ENCODE data around the gene CCDC18. TPM values are rescaled to one million over a fixed set of nuclear protein-coding genes. Genes with fewer than 3 reads are reported as not detected.
"Not testable (repeated sequence)": the region's sequence is repeated elsewhere in the genome, so short reads cannot be mapped to it uniquely, and the experiment has no call there.

The CCDC18 gene
- polyA plus RNA-seq, 4 donors: 8.5 to 12.6 (median 10.0) TPM

DNA sequence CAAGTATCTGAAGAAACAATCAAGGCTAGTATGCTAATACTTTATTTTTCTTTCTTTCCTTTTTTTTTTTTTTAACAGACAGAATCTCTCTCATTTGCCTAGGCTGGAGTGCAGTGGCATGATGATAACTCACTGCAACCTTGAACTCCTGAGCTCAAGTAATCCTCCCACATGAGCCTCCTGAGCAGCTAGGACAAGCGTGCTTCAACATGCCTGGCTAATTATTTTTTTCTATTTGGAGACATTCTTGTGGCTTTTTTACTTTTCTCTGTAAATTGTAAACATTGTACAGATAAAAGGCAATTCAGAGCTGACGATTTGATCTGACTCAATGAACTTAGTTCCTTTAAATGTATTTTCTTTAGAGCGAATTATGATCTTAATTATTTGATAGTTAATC, 41.4 kb downstream of the CCDC18 start:
- no peak for DNase-seq (ENCODE audit: low read depth in 4 of 4, low spot score in 2 of 4)

DNA sequence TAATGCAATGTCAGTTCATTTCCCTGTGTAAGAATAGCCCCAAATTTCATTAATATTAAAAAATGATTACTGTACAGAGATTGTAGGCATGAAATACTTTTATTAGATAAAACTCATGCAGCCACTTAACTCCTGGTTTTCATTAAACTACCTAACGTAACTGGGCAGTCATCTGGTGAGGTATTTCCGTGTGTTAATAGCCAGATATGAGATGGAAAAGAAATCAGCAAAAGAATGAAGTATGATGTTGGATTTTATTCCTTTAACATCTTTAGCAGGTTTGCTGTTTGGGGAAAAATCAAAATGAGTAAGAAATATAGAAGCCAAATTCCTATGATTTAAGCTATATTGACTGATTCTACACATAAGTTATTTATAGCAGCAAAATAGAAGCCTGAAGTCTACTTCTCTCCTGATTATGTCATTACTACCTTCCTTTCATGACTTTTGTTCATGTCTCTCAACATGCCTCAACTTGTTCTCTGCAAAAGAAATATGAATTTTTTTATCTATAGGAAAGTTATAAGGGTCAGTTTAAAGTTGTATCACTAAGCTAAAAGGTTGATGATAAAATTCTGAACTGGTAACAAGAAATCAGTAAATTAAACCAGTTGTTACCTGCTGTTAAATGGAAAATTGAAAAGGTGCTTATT, 42.6 kb downstream of the CCDC18 start:
- no peak for DNase-seq (ENCODE audit: low read depth in 4 of 4, low spot score in 2 of 4)

DNA sequence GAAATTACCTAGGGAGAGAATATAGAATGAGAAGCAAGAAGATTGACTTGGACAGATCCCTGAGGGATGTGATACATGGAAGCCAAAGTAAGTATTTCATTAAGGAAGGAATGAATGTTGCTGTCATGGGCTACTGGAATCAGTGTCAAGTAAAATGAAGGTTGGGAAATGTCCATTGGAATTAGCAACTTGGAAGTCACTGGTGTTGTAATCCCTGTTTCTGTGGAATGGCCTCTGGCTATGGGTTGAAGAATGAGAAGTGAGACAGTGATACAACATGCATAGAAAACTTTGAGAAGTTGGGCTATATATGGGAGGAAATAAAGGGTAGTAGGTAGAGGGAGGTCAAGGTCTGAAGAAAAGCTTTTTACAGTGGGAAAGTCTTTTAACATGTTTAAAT, 54.7 kb downstream of the CCDC18 start:
- no peak for DNase-seq (ENCODE audit: low read depth in 4 of 4, low spot score in 2 of 4)

DNA sequence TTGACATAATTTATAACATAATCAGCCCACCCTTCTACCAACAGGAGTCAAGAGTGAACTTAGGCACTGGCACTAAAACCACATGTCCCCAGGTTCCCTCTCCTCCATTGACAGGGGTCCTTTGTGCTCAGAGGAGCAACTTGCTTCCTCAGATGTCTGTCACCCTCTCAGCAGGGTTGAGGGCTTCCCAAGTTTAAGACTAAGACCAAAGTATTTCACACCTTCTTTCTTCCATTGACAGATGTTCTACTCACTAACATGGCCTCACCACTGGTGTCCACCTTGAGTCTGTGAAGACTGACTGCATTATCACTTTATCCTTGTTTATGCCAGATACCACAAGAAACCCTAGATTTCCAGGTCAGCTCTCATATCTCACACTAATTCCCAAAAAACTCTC, 56.5 kb downstream of the CCDC18 start:
- no peak for DNase-seq (ENCODE audit: low read depth in 4 of 4, low spot score in 2 of 4)

DNA sequence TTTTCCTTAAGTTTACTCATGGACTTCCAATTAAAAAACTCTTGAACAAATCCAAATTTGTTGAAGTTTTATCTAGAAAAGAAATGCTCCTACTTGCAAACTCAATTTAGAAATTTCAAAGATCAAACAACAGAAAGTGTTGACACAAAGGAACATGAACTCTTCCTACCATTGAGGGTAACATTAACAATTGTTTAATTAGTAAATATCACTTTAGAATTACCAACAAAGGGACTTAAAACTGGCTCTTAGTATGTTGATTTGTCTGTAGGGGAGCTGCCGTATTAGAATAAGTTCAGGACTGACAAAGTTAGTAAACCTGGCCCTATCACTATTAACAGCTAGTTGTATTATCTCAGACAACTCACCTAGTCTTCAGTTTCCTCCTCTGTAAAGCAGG, 57.9 kb downstream of the CCDC18 start:
- DNase-seq (ENCODE audit: low read depth in 4 of 4, low spot score in 2 of 4): no peak

DNA sequence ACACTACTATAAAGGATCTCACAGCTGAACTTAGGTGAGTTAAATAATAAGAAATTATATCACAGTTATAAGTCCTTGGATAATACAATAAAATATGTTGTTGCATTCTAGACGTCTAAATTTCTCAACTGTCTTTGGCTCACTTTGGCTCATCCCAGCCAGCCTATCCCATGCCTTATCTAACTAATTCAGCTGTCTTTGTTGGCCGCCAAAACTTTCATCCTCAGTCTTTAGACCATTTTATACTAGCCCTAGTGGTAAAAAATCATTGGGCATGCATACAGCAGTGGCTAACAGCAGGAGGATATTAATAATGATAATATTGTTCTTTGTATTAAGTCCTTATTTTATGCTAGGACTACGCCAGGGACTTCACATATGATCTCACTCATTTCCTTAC, 59.3 kb downstream of the CCDC18 start:
- DNase-seq (ENCODE audit: low read depth in 4 of 4, low spot score in 2 of 4): no peak

DNA sequence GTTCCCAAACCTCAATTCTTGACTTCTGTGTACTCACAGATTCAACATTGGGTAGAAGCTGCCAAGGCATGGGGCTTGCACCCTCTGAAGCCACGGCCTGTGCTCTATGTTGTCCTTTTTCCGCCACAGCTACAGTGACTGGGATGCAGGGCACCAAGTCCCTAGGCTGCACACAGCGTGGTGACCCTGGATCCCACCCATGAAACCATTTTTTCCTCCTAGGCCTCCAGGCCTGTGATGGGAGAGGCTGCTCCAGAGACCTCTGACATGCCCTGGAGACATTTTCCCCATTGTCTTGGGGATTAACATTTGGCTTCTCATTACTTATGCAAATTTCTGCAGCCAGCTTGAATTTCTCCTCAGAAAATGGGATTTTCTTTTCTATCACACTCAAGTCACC, 62.7 kb downstream of the CCDC18 start:
- not testable (repeated sequence) for DNase-seq (ENCODE audit: low read depth in 4 of 4, low spot score in 2 of 4)

DNA sequence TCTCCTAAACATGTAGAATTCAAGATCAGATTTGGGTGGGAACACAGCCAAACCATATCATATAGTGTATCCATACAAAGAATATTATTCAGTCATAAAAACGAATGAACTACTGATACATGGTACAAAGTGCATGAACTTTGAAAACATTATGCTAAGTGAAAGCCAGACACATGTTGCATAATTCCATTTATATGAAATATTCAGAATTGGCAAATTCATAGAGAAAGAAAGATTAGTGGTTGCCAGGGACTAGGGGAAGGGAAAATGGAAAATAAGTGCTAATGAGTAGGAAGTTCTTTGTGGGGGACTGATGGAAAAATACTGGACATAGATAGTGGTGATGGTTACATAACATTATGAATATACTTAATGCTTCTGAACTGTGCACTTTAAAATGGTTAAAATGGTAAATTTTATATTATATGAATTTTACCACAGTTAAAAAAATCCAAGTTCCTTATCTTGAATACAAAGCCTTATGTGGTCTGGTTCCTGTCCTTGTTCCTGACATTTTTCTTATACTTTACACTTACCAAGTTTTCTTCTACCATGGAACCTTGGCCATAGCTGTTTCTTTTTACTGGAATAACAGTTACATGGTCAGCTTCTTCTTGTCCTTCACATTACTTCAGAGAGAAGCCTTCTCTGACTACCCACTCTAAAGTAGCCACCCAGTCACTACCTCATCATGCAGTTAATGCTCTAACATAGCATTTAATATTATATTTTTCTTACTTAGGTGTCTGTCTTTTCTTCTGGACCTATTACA, 64.0 kb downstream of the CCDC18 start:
- DNase-seq (ENCODE audit: low read depth in 4 of 4, low spot score in 2 of 4): no peak

DNA sequence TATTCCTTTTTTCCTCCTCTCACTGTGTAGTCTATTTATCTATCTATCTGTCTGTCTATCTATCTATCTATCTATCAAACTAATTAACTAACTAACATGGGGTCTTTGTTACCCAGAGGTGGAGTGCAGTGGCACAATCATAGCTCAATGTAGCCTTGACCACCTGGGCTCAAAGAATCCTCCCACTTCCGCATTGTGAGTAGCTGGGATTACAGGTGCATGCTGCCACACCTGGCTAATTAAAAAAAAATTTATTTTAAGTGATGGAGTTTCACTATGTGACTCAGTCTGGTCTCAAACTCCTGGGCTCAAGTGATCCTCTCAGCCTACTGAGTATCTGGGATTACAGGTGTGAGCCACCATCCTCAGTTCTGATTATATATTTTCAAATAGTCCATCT, 71.4 kb downstream of the CCDC18 start:
- no peak for DNase-seq (ENCODE audit: low read depth in 4 of 4, low spot score in 2 of 4)

DNA sequence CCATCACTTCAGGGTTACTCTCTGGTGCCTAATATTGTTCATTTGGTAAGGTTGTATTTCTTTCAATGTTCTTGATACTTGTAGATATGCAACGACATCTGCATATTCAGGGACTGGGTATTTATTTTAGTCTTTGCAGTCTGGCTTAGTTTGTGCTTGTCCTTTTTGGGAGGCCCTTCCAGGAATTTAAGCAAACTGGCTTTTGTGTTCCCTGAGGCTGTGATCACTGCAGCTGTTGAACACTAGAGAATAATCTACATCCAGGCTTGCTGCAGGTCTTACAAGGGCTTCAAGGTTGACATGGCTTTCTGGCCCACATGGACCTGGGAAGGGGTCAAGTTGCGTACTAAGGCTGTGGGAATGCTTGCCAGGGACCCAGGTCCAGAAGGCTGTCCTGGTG, 72.1 kb downstream of the CCDC18 start:
- DNase-seq (ENCODE audit: low read depth in 4 of 4, low spot score in 2 of 4): no peak

DNA sequence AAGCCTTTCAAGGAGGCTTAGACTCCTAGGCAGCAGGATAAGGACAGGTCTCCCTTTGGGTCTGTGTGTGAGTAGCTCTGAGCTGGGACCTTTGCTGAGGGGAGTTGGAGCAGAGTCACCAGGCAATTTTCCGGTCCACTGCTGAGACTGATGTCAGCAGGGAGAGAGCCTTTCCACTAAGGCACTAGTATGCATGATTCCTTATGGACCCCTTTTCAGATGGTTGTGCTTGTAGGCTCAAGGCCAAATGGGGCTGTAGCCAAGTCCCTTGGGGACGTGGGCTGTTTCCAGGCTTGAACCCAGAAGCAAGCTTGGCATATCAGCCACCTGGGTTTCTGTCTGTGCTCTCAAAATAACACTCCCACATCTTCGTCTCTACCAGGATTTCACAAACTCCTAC, 73.0 kb downstream of the CCDC18 start:
- no peak for DNase-seq (ENCODE audit: low read depth in 4 of 4, low spot score in 2 of 4)

DNA sequence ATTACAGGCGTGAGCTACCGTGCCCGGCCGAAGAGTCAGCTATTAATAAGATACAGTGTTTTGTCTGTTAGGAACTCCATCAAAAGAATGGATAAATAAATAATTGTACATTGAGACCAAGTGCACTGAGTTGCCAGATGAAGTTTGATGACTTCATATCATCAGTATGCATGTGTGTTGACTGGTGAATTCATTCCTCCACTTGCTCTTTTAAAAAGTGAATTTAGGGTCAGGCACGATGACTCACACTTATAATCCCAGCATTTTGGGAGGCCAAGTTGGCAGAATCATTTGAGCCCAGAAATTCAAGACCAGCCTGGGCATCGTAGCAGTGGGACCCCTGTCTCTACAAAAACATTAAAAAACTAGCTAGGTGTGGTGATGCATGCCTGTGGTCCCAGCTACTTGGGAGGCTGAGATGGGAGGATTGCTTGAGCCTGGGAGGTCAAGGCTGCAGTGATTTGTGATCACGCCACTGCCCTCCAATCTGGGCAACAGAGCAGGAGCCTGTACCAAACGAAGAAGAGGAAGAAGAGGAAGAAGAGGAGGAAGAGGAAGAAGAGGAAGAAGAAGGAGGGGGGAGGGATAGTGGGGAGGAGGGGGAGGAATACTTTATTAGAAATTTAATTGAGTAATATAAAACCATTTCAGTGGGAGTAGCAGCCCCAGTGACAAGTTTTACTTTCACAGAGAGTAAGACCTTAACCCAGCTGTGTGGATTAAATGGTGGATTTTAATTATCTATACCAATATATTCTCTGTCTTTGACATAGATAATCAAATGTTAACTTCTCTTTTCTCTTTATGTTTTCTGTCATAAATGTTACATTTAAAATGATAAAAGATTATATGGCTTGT, 74.9 kb downstream of the CCDC18 start:
- no peak for DNase-seq (ENCODE audit: low read depth in 4 of 4, low spot score in 2 of 4)

DNA sequence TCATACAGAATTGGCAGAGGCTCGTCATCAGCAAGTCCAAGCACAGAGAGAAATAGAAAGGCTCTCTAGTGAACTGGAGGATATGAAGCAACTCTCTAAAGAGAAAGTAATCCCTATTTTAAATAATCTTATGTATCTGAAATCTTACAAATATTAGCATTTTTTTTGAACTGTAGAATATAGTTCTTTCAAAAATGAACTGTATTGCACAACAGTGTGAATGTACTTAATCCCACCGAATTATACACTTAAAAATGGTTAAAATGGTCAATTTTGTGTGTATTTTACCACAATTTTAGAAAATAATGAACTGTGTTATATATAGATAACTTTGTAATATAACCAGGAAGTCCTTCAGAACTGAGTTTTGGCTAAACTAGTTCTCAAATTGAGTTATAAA, 75.9 kb downstream of the CCDC18 start:
- no peak for DNase-seq (ENCODE audit: low read depth in 4 of 4, low spot score in 2 of 4)

DNA sequence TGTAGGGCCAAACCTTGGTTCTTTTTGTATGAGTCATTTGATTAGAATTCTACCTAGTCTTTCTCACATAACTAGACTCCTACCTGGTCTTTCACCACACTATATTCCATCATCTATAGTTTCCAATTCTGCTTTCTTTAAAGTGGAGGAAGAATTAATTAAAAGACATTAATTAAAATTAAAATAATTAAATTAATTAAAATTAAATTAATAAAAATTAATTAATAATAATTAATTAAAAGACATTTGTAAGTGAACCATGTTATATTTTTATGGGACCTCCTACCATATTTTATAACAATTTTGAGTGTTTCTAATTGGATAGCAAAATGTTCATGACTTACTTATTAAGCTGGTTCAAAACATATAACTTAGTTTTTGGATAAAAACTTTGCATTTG, 77.4 kb downstream of the CCDC18 start:
- DNase-seq (ENCODE audit: low read depth in 4 of 4, low spot score in 2 of 4): no peak

DNA sequence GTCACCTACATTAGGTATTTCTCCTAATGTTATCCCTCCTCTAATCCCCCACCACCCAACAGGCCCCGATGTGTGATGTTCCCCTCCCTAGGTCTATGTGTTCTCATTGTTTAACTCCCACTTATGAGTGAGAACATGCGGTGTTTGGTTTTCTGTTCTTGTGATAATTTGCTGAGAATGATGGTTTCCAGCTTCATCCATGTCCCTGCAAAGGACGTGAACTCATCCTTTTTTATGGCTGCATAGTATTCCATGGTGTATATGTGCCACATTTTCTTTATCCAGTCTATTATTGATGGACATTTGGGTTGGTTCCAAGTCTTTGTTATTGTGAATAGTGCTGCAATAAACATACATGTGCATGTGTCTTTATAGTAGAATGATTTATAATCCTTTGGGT, 80.2 kb downstream of the CCDC18 start:
- not testable (repeated sequence) for DNase-seq (ENCODE audit: low read depth in 4 of 4, low spot score in 2 of 4)

DNA sequence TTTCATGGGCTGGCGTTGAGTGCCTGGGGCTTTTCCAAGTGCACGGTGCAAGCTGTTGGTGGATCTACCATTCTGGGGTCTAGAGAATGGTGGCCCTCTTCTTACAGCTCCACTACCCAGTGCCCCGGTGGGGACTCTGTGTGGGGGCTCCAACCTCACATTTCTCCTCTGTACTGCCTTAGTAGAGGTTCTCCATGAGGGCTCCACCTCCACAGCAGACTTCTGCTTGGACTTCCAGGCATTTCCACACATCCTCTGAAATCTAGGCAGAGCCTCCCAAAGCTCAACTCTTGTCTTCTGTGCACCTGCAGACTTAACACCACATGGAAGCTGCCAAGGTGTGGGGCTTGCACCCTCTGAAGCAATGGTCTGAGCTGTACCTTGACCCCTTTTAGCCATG, 82.1 kb downstream of the CCDC18 start:
- no peak for DNase-seq (ENCODE audit: low read depth in 4 of 4, low spot score in 2 of 4)

DNA sequence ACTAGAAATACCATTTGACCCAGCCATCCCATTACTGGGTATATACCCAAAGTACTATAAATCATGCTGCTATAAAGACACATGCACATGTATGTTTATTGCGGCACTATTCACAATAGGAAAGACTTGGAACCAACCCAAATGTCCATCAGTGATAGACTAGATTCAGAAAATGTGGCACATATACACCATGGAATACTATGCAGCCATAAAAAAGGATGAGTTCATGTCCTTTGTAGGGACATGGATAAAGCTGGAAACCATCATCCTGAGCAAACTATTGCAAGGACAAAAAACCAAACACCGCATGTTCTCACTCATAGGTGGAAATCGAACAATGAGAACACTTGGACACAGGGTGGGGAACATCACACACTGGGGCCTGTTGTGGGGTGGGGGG, 88.4 kb downstream of the CCDC18 start:
- not testable (repeated sequence) for DNase-seq (ENCODE audit: low read depth in 4 of 4, low spot score in 2 of 4)

DNA sequence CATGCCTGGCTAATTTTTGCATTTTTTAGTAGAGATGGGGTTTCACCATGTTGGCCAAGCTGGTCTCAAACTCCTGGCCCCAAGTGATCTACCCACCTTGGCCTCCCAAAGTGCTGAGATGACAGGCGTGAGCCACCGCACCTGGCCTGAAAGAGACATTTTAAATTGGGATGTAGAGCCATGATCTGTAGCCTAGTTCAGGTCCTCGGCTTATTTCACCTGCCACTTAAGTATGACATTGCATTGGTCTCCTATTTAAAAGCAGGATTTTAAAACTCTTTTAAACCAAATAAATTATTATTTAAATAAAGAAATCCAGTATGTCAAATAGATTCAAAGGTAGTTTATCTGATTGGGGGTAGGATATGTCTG, 94.7 kb downstream of the CCDC18 start:
- not testable (repeated sequence) for DNase-seq (ENCODE audit: low read depth in 4 of 4, low spot score in 2 of 4)

DNA sequence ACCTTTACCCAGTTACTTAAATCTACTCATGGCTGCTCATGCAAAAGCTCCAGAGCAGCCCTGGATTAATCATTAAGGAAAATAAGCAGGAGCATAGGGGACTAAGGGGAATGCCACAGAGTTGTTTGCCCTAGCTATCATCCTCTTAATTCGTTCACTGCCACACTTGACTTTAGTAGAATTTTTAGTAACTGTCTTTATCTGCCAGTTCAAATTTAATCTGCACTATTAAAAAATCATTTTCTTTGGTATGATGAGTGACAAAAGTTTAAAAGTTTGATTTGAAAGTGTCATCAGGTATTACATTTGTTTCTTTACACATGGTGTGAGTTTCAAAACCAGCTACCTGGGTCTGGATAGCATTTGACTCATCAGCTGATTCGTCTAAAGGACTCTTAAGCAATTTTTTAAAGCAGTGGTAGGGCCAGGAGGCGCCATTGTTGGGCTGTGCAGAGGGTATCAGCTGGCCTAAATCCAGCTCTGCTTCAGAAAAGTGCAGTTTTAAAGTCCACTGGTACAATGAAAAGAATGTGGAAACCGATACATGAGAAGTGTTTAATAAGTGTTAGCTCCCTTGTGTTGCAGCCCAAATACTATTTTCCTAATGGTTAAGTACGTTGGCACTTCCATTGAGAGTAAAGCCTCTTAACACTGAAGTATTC, 95.2 kb downstream of the CCDC18 start:
- peak in 1 of 4 donors; percentile 38 for DNase-seq (ENCODE audit: low read depth in 4 of 4, low spot score in 2 of 4)

DNA sequence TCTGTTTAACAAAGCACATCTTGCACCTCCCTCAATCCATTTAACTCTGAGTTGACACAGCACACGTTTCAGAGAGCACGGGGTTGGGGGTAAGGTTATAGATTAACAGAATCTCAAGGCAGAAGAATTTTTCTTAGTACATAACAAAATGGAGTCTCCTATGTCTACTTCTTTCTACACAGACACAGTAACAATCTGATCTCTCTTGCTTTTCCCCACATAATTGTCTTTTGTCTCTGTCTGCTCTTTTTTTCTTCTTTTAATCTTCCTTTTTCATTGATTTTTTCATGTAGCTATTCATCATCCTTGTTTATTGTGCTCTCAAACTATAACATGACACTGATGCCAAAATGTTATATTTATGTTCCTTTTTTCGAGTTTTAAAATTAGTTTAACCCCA, 97.0 kb downstream of the CCDC18 start:
- not testable (repeated sequence) for DNase-seq (ENCODE audit: low read depth in 4 of 4, low spot score in 2 of 4)

DNA sequence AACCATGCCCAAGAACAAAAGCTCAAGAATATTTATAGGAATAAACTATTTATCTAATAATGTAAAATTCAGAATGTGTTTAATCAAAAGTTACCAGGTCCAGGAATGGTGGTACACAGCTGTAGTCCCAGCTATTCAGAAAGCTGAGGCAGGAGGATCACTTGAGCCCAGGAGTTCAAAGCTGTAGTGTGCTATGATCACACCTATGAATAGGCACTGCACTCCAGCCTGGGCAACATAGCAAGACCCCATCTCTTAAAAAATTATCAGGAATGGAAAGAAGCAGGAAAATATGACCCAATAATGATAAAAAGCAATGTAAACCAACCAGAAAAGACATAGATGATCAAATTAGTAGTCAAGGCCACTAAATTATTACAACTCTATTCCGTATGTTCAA, 103.0 kb downstream of the CCDC18 start:
- DNase-seq (ENCODE audit: low read depth in 4 of 4, low spot score in 2 of 4): no peak
